NB4 (cell line): ENCODE data around the gene ADGRE1.

Source experiments
- POLR2A ChIP-seq: IDR thresholded peaks from 2 replicates; pipeline ENCODE4 v1.6.1; 2011; ENCODE audit warnings: mild to moderate bottlenecking; ENCODE audit not compliant: insufficient read length; ENCODE audit errors: extremely low read depth
- TF ChIP-seq, protein P1 (sequence below): IDR thresholded peaks from one replicate; pipeline ENCODE4 v1.5.1; 2012; ENCODE audit warnings: low read depth, low read length
- TF ChIP-seq, protein P2 (sequence below): IDR thresholded peaks from 2 replicates; pipeline ENCODE4 v1.6.1; 2011; ENCODE audit warnings: low read depth, low read length

DNA sequence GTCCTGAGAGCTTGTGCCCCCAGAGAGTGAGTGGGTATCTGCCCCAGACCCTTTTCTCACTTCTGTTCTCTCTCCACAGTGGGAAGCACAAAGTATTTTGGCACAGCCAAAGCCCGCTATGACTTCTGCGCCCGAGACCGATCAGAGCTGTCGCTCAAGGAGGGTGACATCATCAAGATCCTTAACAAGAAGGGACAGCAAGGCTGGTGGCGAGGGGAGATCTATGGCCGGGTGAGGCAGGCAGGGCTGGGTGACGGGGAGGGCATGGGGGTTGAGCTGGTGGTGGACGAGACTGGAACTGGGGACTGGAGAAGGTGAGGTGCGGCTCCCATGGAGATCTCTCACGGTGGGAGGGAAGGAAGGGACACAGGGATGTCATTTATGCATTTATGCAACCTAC is 33.5 kb upstream of the ADGRE1 start:
- TF ChIP-seq POLR2A = no peak
- TF ChIP-seq, protein P1, sequence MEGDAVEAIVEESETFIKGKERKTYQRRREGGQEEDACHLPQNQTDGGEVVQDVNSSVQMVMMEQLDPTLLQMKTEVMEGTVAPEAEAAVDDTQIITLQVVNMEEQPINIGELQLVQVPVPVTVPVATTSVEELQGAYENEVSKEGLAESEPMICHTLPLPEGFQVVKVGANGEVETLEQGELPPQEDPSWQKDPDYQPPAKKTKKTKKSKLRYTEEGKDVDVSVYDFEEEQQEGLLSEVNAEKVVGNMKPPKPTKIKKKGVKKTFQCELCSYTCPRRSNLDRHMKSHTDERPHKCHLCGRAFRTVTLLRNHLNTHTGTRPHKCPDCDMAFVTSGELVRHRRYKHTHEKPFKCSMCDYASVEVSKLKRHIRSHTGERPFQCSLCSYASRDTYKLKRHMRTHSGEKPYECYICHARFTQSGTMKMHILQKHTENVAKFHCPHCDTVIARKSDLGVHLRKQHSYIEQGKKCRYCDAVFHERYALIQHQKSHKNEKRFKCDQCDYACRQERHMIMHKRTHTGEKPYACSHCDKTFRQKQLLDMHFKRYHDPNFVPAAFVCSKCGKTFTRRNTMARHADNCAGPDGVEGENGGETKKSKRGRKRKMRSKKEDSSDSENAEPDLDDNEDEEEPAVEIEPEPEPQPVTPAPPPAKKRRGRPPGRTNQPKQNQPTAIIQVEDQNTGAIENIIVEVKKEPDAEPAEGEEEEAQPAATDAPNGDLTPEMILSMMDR = no peak
- TF ChIP-seq, protein P2, sequence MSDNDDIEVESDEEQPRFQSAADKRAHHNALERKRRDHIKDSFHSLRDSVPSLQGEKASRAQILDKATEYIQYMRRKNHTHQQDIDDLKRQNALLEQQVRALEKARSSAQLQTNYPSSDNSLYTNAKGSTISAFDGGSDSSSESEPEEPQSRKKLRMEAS = no peak
